Tibial nerve (tissue), 4 donors: ENCODE data around the gene SLC6A15.

Experiments used
- CTCF ChIP-seq, 5 experiments: fragments of 200-600 bp in 3 of 5; fragments of 450-650 bp in 2 of 5; sonication (generic) in 3 of 5; IDR thresholded peaks; one replicate each; pipeline ENCODE4 v1.5.1; 2016 to 2019; ENCODE audit warnings: antibody characterized with exemption in 5 of 5, mild to moderate bottlenecking in 3 of 5, moderate library complexity in 2 of 5
- EP300 ChIP-seq, 2 donors: sonication (generic); formaldehyde crosslinking; IDR thresholded peaks; one replicate each; pipeline ENCODE4 v1.6.1; 2017; ENCODE audit warnings: antibody characterized with exemption in 2 of 2, mild to moderate bottlenecking in 1 of 2
- POLR2A ChIP-seq, 2 donors: fragments of 450-650 bp; IDR thresholded peaks; one replicate each; pipeline ENCODE4 v1.6.1; 2017; ENCODE audit warnings: antibody characterized with exemption in 2 of 2, mild to moderate bottlenecking in 2 of 2, moderate library complexity in 2 of 2

- no peak for TF ChIP-seq CTCF (IDR thresholded peaks at IDR 0.05)
- no peak for TF ChIP-seq POLR2A (IDR thresholded peaks at IDR 0.05)
- no peak for TF ChIP-seq EP300 (IDR thresholded peaks at IDR 0.05)
Measured at GRCh38 chr12:84825149-84825548, 87.5 kb downstream of the SLC6A15 start.
